HCT116 (cell line): Measurements from ENCODE around the gene PPM1D. TPM values are rescaled to one million over a fixed set of nuclear protein-coding genes. Genes with fewer than 3 reads are reported as not detected.
"Not testable (repeated sequence)": the region's sequence is repeated elsewhere in the genome, so short reads cannot be mapped to it uniquely, and the experiment has no call there.

ENCODE experiments used
- ATAC-seq: fragments of 200-7000 bp; cut with Tn5 transposase; 2 replicates; pipeline ENCODE4 v1.9.1; 2020; ENCODE audit warnings: mild to moderate bottlenecking, moderate library complexity
- BruUV-seq: library from RNA; stranded (reverse); fragments of 400-500 nt; replicated peaks from 2 replicates; lab custom pipeline; 2021; lab: Mats Ljungman, UMichigan
- CTCF ChIA-PET: fragments of 300-600 bp; sonication (Branson Sonifier 250); formaldehyde crosslinking; loops from one replicate; lab custom pipeline; 2021; ENCODE audit warnings: antibody characterized with exemption; lab: Charles Lee
- POLR2A ChIA-PET: fragments of 300-600, 350-600 bp; sonication (Branson Sonifier 250); formaldehyde crosslinking; loops from one replicate; lab custom pipeline; 2021; ENCODE audit warnings: antibody characterized with exemption; lab: Charles Lee
- RAD21 ChIA-PET, 2 experiments: fragments of 300-600 bp; sonication (Branson Sonifier 250); formaldehyde crosslinking; loops; one replicate each; lab custom pipeline; 2023; ENCODE audit warnings: low total read pairs in 2 of 2; ENCODE audit not compliant: uncharacterized antibody in 2 of 2, unreplicated experiment in 2 of 2, low non-redundant PET in 1 of 2; lab: Charles Lee
- DNase-seq: peaks from one replicate; pipeline ENCODE4 v3.0.0-alpha.2; 2010; ENCODE audit warnings: low read depth, low spot score
- H2AFZ ChIP-seq: fragments of 200-600 bp; shearing (Covaris generic), sonication (generic); 2 replicates; pipeline ENCODE4 v1.6.1; 2017; ENCODE audit warnings: low read depth, mixed run types, mixed read lengths, antibody characterized with exemption, low read length; ENCODE audit not compliant: poor library complexity, severe bottlenecking
- H3K27ac ChIP-seq: 2 replicates; pipeline ENCODE4 v1.5.1; 2012; ENCODE audit warnings: low read depth, low read length
- H3K27me3 ChIP-seq: fragments of 200-600 bp; sonication (generic); 2 replicates; pipeline ENCODE4 v1.6.1; 2016; ENCODE audit warnings: mixed run types, low read length, mixed read lengths; ENCODE audit not compliant: insufficient read depth
- H3K36me3 ChIP-seq, 2 experiments: fragments of 200-500 bp in 1 of 2; fragments of 200-600 bp in 1 of 2; sonication (Bioruptor generic) in 1 of 2; sonication (generic) in 1 of 2; 2 replicates each; pipeline versions ENCODE4 v1.5.1 to v1.6.1; 2014 to 2016; ENCODE audit warnings: low read length in 2 of 2, inconsistent platforms in 1 of 2, mixed read lengths in 1 of 2, mixed run types in 1 of 2; ENCODE audit not compliant: insufficient read depth in 2 of 2, control insufficient read depth in 1 of 2
- H3K4me1 ChIP-seq, 2 experiments: fragments of 200-600 bp in 1 of 2; sonication (generic) in 1 of 2; 2 replicates each; pipeline versions ENCODE4 v1.5.1 to v1.6.1; 2012 to 2017; ENCODE audit warnings: low read length in 2 of 2, inconsistent platforms in 1 of 2, mild to moderate bottlenecking in 1 of 2, mixed read lengths in 1 of 2, mixed run types in 1 of 2, moderate library complexity in 1 of 2; ENCODE audit not compliant: insufficient read depth in 2 of 2, control insufficient read depth in 1 of 2
- H3K4me2 ChIP-seq: fragments of 200-600 bp; sonication (generic); 2 replicates; pipeline ENCODE4 v1.6.1; 2017; ENCODE audit warnings: mixed run types, low read length, mixed read lengths
- H3K4me3 ChIP-seq, 2 experiments: fragments of 200-600 bp in 1 of 2; sonication (generic) in 1 of 2; replicated peaks in 1 of 2; 2 replicates each; pipeline ENCODE4 v1.5.1; 2011 to 2016; ENCODE audit warnings: low read length in 2 of 2, control low read depth in 1 of 2, low read depth in 1 of 2, mild to moderate bottlenecking in 1 of 2, mixed read lengths in 1 of 2, mixed run types in 1 of 2
- H3K79me2 ChIP-seq: fragments of 200-600 bp; sonication (generic); 2 replicates; pipeline ENCODE4 v1.6.1; 2017; ENCODE audit warnings: mild to moderate bottlenecking, mixed run types, low read length, moderate library complexity, mixed read lengths; ENCODE audit not compliant: insufficient read depth
- H3K9ac ChIP-seq: fragments of 200-600 bp; sonication (generic); 2 replicates; pipeline ENCODE4 v1.6.1; 2016; ENCODE audit warnings: low read length, mixed read lengths
- H3K9me2 ChIP-seq: fragments of 200-600 bp; sonication (generic), shearing (Covaris generic); 2 replicates; pipeline ENCODE4 v1.6.1; 2017; ENCODE audit warnings: mixed run types, mild to moderate bottlenecking, moderate library complexity; ENCODE audit not compliant: insufficient read depth
- H3K9me3 ChIP-seq, 2 experiments: fragments of 200-500 bp in 1 of 2; fragments of 200-600 bp in 1 of 2; sonication (Bioruptor generic) in 1 of 2; sonication (generic) in 1 of 2; 2 replicates each; pipeline ENCODE4 v1.6.1; 2014 to 2017; ENCODE audit warnings: low read length in 2 of 2, mixed read lengths in 2 of 2, inconsistent platforms in 1 of 2, low read depth in 1 of 2, mild to moderate bottlenecking in 1 of 2, mixed run types in 1 of 2, moderate library complexity in 1 of 2; ENCODE audit not compliant: control insufficient read depth in 1 of 2, insufficient read depth in 1 of 2
- H4K20me1 ChIP-seq: fragments of 200-600 bp; sonication (generic), shearing (Covaris generic); 2 replicates; pipeline ENCODE4 v1.6.1; 2017; ENCODE audit warnings: mixed run types, mild to moderate bottlenecking, moderate library complexity; ENCODE audit not compliant: insufficient read depth
- ATF3 ChIP-seq: IDR thresholded peaks from 2 replicates; pipeline ENCODE4 v1.6.1; 2012
- CEBPB ChIP-seq: IDR thresholded peaks from 2 replicates; pipeline ENCODE4 v1.6.1; 2012; ENCODE audit warnings: low read depth
- EGR1 ChIP-seq: IDR thresholded peaks from 2 replicates; pipeline ENCODE4 v1.6.1; 2012; ENCODE audit warnings: low read depth
- EZH2phosphoT487 ChIP-seq: fragments of 200-600 bp; IDR thresholded peaks from 2 replicates; pipeline ENCODE4 v1.6.1; 2018; ENCODE audit warnings: antibody characterized with exemption, borderline replicate concordance
- FOSL1 ChIP-seq: IDR thresholded peaks from 2 replicates; pipeline ENCODE4 v1.6.1; 2012; ENCODE audit warnings: low read depth
- JUND ChIP-seq: IDR thresholded peaks from 2 replicates; pipeline ENCODE4 v1.6.1; 2012
- POLR2AphosphoS5 ChIP-seq: IDR thresholded peaks from 2 replicates; pipeline ENCODE4 v1.6.1; 2011; ENCODE audit warnings: mild to moderate bottlenecking, low read depth, low read length, moderate library complexity
- REST ChIP-seq: IDR thresholded peaks from 2 replicates; pipeline ENCODE4 v1.6.1; 2012; ENCODE audit warnings: low read depth
- SIN3A ChIP-seq: IDR thresholded peaks from 2 replicates; pipeline ENCODE4 v1.6.1; 2012; ENCODE audit warnings: low read depth
- SP1 ChIP-seq: IDR thresholded peaks from 2 replicates; pipeline ENCODE4 v1.6.1; 2012; ENCODE audit warnings: low read depth
- SRF ChIP-seq: IDR thresholded peaks from 2 replicates; pipeline ENCODE4 v1.6.1; 2012; ENCODE audit warnings: low read depth
- TCF7L2 ChIP-seq: IDR thresholded peaks from 2 replicates; pipeline ENCODE4 v1.7.0; 2011; ENCODE audit warnings: borderline replicate concordance, inconsistent platforms; ENCODE audit not compliant: insufficient read depth, insufficient read length; ENCODE audit errors: extremely low read depth
- ZBTB33 ChIP-seq: IDR thresholded peaks from 2 replicates; pipeline ENCODE4 v1.6.1; 2011; ENCODE audit warnings: mild to moderate bottlenecking, low read length, moderate library complexity; ENCODE audit not compliant: insufficient replicate concordance; ENCODE audit errors: extremely low read depth
- ZFX ChIP-seq: fragments of 450-650 bp; IDR thresholded peaks from 2 replicates; pipeline ENCODE4 v1.6.1; 2017
- ZNF274 ChIP-seq: fragments of 200-500 bp; sonication (Bioruptor generic); IDR thresholded peaks from 2 replicates; pipeline ENCODE4 v1.6.1; 2014; ENCODE audit warnings: mild to moderate bottlenecking, low read depth, low read length, inconsistent platforms
- intact Hi-C: fragments of 100-400 bp; cut with micrococcal nuclease; formaldehyde crosslinking; loops from 2 replicates; pipeline ENCODE4 v1.10.0; 2022
- total RNA-seq: library from RNA; stranded (reverse); gene quantifications from one replicate; pipeline ENCODE4 v1.2.1, GENCODE V29; 2021; ENCODE audit not compliant: unreplicated experiment
- TF ChIP-seq, protein P1 (sequence below): IDR thresholded peaks from 2 replicates; pipeline ENCODE4 v1.6.1; 2012

Gene PPM1D
- total RNA-seq, 1 experiment from 2014 or later = 29.1 TPM

- no peak for DNase-seq
- Histone ChIP-seq H3K9me3 (no peaks in the 10 kb centered on the region), H3K4me3 (no peak overlapping the region), H3K4me1 (peaks cover 0 to 3% of the 10 kb centered on the region in 2 experiments; a peak in 1 of 4 replicates), H2AFZ (no peak overlapping the region), H3K79me2 (peaks cover 92% of the 10 kb centered on the region), H4K20me1 (no peaks in the 10 kb centered on the region), H3K27me3 (no peaks in the 10 kb centered on the region), H3K27ac (no peak overlapping the region), H3K9me2 (no peaks in the 10 kb centered on the region), H3K36me3 (no peaks in the 10 kb centered on the region), H3K4me2 (no peak overlapping the region), H3K9ac (no peak overlapping the region)
- TF ChIP-seq SRF (no peak), REST (no peak), ZFX (no peak), FOSL1 (no peak), EZH2phosphoT487 (no peak), ZNF274 (no peak), ATF3 (no peak), CEBPB (no peak), SP1 (no peak), EGR1 (no peak), ZBTB33 (no peak), SIN3A (no peak), POLR2AphosphoS5 (no peak), TCF7L2 (no peak), JUND (no peak)
- TF ChIP-seq, protein P1, sequence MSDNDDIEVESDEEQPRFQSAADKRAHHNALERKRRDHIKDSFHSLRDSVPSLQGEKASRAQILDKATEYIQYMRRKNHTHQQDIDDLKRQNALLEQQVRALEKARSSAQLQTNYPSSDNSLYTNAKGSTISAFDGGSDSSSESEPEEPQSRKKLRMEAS = no peak
- ChIA-PET CTCF (interaction anchor here (2.2 kb wide), 1 partner anchor 12 kb away, joined by 8 read pairs; no protein-coding TSS in a partner anchor), RAD21 (no interaction called here), POLR2A (interaction anchor here (1.0 kb wide), 1 partner anchor 14 kb away, joined by 3 read pairs; the partner anchor contains the start of gene PPM1D)
- no peak for ATAC-seq
- BruUV-seq = no TSS peak
- intact Hi-C loops = no loop called here
These were observed 13.3 kb downstream of the PPM1D start for GRCh38 chr17:60613325-60613724.

DNA sequence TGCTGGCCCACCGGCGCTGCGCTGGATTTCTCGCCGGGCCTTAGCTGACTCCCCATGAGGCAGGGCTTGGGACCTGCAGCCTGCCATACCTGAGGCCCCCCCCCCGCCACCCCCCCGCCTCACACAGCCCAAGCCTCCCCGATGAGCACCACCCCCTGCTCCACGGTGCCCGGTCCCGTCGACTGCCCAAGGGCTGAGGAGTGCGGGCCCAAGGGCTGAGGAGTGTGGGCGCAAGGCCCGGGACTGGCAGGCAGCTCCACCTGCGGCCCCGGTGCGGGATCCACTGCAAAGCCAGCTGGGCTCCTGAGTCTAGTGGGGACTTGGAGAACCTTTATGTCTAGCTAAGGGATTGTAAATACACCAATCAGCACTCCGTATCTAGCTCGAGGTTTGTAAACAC is 13.8 kb downstream of the PPM1D start:
- ChIA-PET CTCF (interaction anchor here (2.2 kb wide), 1 partner anchor 12 kb away, joined by 8 read pairs; no protein-coding TSS in a partner anchor), POLR2A (interaction anchor here (1.0 kb wide), 1 partner anchor 14 kb away, joined by 3 read pairs; the partner anchor contains the start of gene PPM1D)
- H3K9me3 ChIP-seq, H3K27ac ChIP-seq, H4K20me1 ChIP-seq, H3K9me2 ChIP-seq, ATAC-seq, DNase-seq, intact Hi-C loops, H3K4me1 ChIP-seq, H3K4me2 ChIP-seq, RAD21 ChIA-PET, H3K27me3 ChIP-seq, BruUV-seq, H3K4me3 ChIP-seq, H3K36me3 ChIP-seq, H2AFZ ChIP-seq, H3K9ac ChIP-seq: not testable (repeated sequence)
- peaks cover 93% of the 10 kb centered on the region for H3K79me2 ChIP-seq
